Brain microvascular endothelial cell (primary cell): Measurements from ENCODE around the gene NEB.

Source experiments
- DNase-seq: peaks from one replicate; pipeline ENCODE4 v3.0.0-alpha.2; 2020
- H3K27ac ChIP-seq: fragments of 250-450 bp; sonication (Bioruptor Pico); 2 replicates; pipeline ENCODE4 v1.5.1; 2020; ENCODE audit warnings: mild to moderate bottlenecking, moderate library complexity
- H3K27me3 ChIP-seq: fragments of 250-450 bp; sonication (Bioruptor Pico); replicated peaks from 2 replicates; pipeline ENCODE4 v1.5.1; 2020; ENCODE audit warnings: mild to moderate bottlenecking
- H3K36me3 ChIP-seq: fragments of 250-450 bp; sonication (Bioruptor Pico); replicated peaks from 2 replicates; pipeline ENCODE4 v1.5.1; 2020; ENCODE audit warnings: mild to moderate bottlenecking
- H3K4me3 ChIP-seq: 2 replicates; pipeline ENCODE4 v1.5.1; 2011; ENCODE audit warnings: low read depth, mild to moderate bottlenecking, control low read depth, low read length, moderate library complexity
- in situ Hi-C: cut with HindIII; loops from 2 replicates; pipeline ENCODE4 v1.10.0; 2017; ENCODE audit warnings: low sequenced_read_pairs, low pct_ligation_motif_present
- TF ChIP-seq, protein P1 (sequence below): IDR thresholded peaks from 2 replicates; pipeline ENCODE4 v1.5.1; 2011; ENCODE audit warnings: low read depth, mild to moderate bottlenecking, moderate library complexity, low read length, control low read depth, inconsistent platforms; ENCODE audit errors: missing control alignments

The NEB gene, protein sequence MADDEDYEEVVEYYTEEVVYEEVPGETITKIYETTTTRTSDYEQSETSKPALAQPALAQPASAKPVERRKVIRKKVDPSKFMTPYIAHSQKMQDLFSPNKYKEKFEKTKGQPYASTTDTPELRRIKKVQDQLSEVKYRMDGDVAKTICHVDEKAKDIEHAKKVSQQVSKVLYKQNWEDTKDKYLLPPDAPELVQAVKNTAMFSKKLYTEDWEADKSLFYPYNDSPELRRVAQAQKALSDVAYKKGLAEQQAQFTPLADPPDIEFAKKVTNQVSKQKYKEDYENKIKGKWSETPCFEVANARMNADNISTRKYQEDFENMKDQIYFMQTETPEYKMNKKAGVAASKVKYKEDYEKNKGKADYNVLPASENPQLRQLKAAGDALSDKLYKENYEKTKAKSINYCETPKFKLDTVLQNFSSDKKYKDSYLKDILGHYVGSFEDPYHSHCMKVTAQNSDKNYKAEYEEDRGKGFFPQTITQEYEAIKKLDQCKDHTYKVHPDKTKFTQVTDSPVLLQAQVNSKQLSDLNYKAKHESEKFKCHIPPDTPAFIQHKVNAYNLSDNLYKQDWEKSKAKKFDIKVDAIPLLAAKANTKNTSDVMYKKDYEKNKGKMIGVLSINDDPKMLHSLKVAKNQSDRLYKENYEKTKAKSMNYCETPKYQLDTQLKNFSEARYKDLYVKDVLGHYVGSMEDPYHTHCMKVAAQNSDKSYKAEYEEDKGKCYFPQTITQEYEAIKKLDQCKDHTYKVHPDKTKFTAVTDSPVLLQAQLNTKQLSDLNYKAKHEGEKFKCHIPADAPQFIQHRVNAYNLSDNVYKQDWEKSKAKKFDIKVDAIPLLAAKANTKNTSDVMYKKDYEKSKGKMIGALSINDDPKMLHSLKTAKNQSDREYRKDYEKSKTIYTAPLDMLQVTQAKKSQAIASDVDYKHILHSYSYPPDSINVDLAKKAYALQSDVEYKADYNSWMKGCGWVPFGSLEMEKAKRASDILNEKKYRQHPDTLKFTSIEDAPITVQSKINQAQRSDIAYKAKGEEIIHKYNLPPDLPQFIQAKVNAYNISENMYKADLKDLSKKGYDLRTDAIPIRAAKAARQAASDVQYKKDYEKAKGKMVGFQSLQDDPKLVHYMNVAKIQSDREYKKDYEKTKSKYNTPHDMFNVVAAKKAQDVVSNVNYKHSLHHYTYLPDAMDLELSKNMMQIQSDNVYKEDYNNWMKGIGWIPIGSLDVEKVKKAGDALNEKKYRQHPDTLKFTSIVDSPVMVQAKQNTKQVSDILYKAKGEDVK (N-terminal part only)

DNA sequence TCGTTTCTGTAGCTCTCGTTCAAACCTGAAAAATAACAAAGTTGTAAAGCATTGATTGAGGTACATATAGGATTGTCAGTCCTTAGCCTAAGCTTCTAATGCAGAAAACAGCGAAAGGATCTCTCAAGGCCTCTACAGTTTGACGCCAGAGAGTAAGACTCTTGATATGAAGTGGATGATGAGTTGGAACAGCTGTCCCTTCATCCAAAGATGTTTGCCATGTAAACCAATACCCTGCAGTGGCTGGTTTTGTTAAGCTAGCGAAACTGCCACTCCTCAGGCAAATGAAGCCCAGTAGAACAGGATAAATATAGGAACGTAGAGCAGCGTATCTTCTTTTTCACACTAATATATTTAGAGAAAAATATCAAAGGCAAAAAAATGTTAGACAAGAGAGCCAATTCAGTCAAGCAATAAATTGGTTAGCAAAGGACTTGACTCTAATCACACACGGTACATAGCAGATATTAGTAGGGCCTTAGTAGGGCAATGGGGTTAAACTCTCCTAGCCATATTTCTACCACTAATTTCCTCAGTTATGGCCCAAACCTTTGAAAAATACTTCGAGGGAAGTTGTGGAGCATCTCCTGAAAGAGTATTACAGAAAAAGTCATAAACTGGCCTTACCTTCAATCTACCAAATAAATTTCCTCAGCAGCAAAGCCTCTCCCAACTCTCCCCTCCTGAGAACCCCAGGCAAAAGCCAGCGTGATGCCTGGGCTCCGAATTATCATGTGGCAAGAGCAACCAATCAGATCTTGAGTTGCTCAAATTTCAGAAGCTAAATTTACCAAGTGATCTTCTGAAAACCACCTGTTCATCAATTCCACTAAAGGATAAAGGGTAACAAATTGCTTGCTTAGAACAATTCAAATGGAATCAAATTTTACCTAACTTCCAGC, at the start of gene NEB:
Gene NEB, minus strand, starts transcription at position 706 of the 902 bp plus-strand sequence. CDS start 1,320 bp downstream, outside the sequence.
- H3K27me3 ChIP-seq: no peaks in the 10 kb centered on the region
- H3K36me3 ChIP-seq: no peaks in the 10 kb centered on the region
- in situ Hi-C loops: no loop called here
- no peak within 1 kb of the TSS for H3K4me3 ChIP-seq
- H3K27ac ChIP-seq: no peak within 1 kb of the TSS
- no peak for DNase-seq
- TF ChIP-seq, protein P1, sequence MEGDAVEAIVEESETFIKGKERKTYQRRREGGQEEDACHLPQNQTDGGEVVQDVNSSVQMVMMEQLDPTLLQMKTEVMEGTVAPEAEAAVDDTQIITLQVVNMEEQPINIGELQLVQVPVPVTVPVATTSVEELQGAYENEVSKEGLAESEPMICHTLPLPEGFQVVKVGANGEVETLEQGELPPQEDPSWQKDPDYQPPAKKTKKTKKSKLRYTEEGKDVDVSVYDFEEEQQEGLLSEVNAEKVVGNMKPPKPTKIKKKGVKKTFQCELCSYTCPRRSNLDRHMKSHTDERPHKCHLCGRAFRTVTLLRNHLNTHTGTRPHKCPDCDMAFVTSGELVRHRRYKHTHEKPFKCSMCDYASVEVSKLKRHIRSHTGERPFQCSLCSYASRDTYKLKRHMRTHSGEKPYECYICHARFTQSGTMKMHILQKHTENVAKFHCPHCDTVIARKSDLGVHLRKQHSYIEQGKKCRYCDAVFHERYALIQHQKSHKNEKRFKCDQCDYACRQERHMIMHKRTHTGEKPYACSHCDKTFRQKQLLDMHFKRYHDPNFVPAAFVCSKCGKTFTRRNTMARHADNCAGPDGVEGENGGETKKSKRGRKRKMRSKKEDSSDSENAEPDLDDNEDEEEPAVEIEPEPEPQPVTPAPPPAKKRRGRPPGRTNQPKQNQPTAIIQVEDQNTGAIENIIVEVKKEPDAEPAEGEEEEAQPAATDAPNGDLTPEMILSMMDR: no peak

- Histone ChIP-seq H3K4me3 (no peak overlapping the region), H3K27me3 (no peaks in the 10 kb centered on the region), H3K36me3 (peaks cover 2% of the 10 kb centered on the region), H3K27ac (no peak overlapping the region)
- TF ChIP-seq, protein P1: no peak
- in situ Hi-C loops: no loop called here
- no peak for DNase-seq
Observed at GRCh38 chr2:151783133-151783520, 48.9 kb upstream of the NEB start.

DNA sequence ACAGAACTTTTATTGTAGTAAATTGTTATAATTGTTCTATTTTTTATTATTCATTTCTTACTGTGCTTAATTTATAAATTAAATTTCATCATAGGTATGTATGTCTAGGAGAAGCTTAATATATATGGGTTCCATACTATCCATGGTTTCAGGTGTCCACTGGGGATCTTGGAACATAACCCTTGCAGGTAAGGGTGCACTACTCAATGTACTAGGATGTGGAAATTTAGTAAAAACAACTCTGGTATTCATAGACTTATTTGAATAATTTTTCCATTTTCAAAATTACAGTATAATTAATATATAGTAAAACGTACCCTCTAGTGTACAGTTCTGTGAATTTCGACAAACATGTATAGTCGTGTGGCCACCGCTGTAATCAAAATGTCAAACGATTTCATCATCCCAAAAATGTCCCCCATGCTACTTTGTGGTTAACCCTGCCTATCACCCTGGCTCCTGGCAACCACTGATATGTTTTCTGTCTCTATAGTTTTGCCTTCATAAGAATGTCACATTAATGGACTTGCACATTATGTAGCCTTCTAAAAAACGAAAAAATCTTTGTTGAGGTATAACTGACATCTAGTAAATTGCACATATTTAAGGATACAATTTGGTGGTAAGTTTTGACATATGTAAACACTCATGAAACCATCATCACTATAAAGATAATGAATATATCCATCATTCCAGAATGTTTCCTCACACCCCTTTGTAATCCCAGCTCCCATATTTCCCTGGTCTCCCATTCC, 48.3 kb upstream of the NEB start:
- no peak for DNase-seq
- Histone ChIP-seq H3K36me3 (peaks cover 2% of the 10 kb centered on the region), H3K4me3 (no peak overlapping the region), H3K27me3 (no peaks in the 10 kb centered on the region), H3K27ac (no peak overlapping the region)
- TF ChIP-seq, protein P1: no peak
- in situ Hi-C loops: no loop called here

- no peaks in the 10 kb centered on the region for H3K27me3 ChIP-seq
- DNase-seq: no peak
- no peak overlapping the region for H3K4me3 ChIP-seq
- in situ Hi-C loops: no loop called here
- H3K36me3 ChIP-seq: peaks cover 6% of the 10 kb centered on the region
- TF ChIP-seq, protein P1: no peak
- no peak overlapping the region for H3K27ac ChIP-seq
Observed at GRCh38 chr2:151781642-151782041, 47.4 kb upstream of the NEB start.
